Stimulated activated CD4-positive, alpha-beta T cell treated with anti-CD3 and anti-CD28 coated beads, TNF-alpha, amount 100 ng/mL, for 24 hours (primary cell): ENCODE data around the gene PTPRH.
"Not testable (repeated sequence)": the region's sequence is repeated elsewhere in the genome, so short reads cannot be mapped to it uniquely, and the experiment has no call there.

Experiments used
- DNase-seq, 3 experiments: peaks; one replicate each; pipeline ENCODE4 v3.0.0-alpha.2; 2020; ENCODE audit warnings: low read depth in 3 of 3

The PTPRH gene

DNA sequence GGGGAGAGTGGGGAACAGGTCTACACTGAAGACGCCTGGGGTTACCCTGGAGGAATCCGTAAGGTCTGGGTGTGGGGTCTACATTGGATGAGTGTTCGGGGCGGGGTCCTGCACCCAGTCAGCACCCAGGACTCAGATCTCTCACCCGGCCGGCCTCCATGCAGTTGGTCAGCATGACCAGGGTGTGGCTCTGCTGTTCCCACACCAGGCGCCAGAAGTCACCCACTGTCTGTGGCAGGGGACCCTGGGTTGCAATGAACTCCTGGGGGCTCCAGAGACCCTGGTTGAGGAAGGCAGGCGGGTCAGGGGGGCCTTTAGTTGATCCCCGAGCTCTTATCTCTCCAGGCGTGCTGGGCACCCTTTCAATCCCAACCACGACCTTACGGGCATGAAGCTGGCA lies 23.2 kb downstream of the PTPRH start:
- DNase-seq: no peak

DNA sequence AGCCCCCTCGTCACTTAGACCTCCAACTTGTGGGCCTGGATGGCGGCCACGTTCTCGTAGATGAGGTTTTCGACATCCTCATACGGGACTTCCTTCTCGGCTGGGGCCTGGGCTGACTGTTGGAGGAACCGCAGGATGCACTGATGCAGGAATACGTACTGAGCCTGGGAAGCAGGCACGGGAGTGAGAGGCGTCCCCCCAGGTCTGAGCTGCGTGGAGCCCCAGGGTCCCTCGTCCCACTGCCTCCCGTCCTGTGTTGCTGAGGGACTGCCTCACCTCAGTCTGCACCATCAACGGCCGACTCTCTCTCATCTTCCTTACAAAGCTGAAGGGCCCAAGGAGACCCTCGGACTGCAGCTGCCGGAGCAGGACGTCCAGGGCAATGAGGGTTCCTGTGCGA lies 27.6 kb downstream of the PTPRH start:
- no peak for DNase-seq

DNA sequence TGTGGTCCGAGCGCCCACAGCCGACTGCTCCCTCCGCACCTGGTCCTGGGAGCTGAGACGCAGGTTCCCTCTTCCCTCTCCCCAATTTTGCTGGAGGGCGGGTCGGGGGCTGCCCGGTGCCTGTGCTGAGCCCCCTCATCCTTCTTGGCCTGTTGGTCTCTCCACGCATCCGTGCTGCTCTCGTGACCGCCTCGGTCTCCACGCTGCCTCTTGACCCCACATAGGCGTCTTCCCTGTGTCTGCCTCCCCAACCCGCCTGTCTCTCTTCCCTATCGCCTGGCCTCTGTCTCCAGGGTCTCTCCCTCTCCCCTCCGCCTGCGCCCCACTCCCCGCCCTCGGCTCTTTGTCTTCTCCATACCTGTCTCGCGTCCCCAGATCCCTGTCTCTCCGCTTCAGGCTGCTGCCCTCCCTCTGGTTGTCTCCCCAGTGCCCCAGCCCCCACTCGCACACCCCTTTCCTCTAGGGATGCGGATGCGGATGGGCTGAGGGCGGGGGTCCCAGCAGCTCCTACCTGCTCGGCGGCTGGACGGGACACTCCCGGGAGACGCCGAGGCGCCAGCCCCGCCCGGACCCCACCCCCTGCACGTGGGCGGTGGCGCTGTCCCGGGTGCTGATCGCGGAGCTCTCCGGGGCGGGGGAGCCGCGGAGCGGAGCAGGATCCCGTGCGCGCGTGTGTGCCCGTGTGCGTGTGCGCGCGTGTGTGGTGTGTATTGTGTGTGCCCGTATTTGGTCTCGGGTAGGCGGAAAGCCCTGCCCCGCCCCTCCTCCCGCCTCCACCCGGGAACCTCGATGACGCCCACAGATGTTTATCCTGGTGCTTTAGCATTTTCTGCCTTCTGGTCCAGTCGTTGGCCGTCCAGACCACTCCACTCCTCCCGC lies 29.5 kb downstream of the PTPRH start, which contains the start of gene SYT5:
TSS of gene SYT5 (minus strand) at position 684 of the 879 bp plus-strand sequence. CDS start 1,248 bp downstream, outside the sequence.
- peak; percentile 34 to 57 (median 36) for DNase-seq

DNA sequence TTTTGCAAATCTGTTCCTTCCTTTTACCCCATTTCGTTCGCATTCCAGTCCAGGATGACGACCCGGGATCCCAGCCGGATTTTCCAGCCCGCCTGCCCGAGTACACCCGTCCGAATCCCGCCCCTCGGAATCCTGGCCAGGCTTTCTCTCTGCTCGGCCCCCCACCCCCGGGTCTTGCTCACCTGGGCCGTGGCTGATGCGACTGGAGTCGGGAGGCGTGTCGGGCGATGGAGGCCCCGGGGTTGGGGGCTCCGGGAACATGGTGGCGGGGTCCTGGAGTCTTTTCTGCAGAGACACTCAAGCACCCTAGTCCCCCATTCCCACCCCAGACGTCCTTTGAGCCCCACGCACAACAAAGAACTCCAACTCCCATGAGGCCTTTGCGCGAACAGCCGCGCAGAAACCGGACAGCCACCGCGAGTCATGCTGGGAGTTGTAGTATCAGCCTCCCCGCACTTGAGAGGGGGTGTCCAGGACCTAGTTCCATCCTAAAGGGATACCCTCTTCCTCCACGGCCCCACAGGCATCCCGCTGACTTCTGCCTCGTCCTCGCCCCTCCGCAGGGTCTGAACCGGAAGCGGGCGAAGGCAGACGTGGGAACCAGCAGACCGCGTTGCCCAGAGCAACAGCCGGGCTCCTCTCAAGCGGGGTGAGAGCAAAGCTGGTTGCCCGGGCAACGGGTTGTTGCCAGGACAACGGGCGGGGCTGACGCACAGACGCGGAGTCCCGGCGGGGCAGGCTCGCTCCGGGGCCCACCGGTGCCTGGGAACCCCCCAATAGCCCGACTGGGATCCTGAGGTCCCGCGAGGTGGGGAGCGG lies 30.3 kb downstream of the PTPRH start:
- peak; percentile 76 to 86 (median 81) for DNase-seq

DNA sequence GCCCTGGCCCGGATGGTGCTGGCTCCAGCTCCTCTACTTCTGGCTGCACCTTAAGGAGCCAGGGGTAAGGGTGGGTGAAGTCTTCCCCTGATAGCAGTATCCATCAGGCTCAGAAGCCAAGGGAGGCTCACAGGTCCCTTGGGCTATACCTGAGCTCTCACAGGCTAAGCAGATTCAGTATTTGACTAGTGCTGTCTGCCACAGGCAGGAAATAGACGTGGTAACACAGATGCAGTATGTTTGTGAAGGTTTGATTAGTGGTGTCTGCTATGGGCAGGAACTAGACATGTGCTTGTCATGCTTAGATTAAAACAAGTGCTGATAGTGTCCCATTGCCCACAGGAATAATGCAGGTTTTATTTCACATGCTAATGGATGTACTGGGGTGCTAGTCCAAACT lies 33.2 kb downstream of the PTPRH start:
- DNase-seq: no peak

DNA sequence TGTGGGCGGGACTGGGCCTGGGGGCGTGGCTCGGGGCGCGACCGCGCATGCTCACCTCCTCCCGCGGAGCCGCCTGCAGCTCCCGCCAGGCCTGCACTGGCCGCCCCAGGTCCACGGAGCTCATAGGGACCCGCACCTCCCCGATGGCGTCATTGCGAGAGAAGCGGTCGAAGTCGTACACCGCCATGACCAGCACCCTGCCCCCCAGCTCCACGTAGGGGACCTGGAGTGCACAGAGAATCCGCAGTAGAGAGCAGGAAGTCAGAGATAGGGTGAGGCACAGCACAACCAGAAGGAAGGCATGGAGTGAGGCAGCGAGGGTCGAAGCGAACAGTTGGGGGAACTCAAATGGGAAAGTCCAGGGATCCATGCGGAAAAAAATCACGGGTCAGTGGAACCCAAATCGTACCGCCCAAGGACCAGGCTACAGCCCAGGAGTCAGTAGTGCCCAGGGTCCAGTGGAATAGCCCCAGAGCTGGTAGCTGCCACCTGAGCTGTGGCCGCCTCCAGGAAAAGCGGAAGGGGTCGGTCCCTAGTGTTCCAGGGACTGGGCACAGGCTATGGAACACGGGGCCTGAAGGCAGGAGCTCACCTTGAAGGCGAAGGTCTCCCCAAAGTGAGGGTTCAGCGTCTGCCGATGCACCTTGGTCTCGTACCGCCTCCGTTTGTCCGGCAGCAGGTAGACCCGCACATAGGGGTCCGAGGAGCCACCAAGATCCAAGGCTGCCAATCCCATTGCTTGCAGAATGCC lies 34.0 kb downstream of the PTPRH start:
- DNase-seq: no peak

DNA sequence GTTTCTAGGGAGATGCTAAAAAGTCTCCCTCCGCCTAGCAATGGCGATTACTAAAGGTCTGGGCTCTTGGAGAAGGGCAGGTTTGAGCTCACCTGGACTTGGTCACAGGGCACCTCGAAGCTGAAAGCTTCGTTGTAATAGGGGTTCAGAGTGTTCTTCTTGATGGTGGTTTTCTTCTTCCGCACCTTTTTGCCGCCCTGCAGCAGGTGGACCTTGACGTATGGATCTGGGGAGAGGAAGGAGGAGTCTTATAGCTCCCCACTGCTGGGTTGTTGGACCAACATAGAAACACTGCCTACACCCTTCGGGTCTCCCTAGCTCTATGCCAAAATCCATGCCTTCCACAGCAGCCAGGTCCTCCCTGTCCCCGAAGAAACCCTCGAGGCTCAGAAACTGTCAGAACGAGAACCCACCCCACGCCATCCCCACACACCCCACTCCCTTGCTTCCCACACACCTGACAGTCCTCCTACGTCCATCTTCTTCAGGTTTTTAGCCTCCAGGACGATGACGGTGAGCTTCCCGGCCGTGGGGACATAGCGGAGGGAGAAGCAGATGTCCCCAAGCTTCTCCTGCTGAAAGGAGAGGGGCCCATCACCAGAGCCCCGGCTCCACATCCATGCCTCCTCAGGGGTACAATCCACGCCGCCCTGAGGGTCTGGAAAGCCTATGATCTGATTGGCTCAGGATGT lies 34.7 kb downstream of the PTPRH start:
- DNase-seq: no peak

DNA sequence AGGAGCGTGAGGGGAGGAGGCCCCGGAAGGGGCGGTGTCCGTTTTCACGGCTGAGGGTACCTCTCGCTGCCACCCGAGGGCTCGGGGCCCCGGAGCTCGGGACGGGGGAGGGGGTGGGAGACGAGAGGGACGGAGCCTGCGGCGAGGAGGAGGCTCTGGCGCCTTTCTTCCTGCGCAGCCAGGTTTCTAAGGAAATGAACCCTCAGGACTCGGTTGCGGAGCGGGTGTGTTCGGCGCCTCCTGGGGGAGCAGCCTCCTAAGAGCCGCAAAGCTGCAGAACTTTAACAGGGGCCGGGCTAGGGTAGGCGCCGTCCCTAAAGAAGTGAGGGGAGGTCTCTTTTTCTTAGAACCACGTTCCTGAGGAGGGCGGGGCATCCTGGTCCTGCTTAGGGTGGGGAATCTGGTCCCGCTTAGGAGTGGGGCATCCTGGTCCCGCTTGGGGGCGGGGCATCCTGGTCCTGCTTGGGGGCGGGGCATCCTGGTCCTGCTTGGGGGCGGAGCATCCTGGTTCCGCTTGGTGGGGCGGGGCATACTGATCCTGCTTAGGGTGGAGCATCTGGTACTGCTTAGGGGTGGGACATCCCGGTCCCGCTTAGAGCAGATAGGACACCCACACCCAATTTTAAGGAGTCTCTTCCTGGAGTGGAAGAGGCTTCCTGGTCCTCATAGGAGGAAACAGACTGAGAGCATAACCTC lies 35.4 kb downstream of the PTPRH start:
- peak in 1 of 3 experiments; percentile 57 for DNase-seq

DNA sequence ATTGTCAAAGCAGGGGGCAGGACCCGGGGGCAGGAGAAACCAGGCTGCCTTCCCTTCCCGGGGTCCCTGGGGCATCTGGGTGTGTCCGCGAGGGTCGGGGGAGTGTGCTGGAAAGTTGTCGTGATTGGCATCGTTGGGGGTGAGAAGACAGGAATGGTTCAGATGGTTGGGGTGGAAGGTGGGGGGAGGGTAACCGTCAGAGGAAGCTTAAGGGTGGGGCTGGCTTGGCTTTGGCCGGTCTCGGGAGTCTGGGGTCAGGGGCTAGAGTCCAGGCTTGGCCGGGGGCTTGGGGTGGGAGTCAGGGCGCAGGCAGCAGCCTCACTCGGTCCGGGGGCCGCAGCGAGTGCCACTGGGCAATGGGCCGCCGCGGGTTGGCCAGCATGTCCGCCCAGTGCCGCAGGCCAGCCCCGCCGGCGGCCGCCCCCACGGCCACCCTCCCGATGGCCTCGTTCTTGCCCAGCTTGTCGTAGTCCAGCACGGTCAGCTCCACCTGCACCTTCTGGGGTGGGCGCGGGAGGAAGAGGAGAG lies 36.1 kb downstream of the PTPRH start:
- DNase-seq: no peak

DNA sequence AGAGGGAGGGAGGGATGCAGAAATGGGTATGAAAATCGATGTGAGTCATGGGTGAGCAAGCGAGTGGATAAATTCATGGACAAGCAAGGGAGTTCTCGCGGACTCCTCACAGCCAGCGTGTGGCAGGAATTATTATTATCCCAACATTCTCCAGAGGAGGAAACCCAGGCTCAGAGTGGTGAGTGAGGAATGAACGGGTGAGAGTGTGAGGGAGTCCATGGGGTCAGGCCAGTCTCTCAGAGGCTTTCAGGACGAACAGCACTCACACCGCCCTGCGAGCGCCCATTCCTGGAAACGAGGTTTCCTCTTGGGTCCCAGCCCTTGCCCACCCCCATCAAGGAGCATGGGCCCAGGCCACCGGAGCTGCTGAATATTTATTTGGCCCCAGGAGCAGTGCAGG lies 36.6 kb downstream of the PTPRH start:
- no peak for DNase-seq

DNA sequence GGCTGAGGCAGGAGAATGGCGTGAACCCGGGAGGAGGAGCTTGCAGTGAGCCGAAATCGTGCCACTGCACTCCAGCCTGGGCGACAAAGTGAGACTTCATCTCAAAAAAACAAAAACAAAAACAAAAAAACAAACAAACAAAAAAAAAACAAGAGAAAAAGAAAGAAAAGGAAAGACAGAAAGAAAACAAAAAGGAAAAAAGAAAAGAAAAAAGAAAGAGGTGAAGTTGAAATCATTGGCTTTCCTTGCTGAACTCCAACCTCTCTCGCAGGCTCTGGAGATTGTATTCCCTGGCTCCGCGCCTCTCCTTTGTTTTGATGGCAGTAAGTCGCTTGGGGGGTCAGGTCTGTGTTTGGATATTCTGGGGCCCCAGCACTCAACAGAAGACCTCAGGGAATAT lies 37.0 kb downstream of the PTPRH start:
- DNase-seq: not testable (repeated sequence)

DNA sequence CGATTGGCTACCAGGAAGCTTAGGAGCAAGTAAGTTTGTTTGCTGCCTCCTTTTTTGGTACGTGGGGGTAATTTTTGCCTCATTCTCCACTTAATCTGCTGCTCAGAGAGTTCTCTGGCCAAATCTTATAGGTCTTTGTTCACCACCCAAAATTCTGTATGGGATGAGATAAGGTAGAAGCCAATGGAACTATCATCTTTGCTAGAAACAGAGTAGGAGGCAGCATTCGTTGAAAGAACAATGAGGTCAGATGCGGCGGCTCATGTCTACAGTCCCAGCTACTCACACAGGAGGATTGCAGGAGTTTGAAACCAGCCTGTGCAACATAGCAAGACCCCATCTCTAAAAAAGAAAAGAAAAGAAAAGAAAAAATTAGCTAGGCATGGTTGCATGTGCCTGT lies 37.9 kb downstream of the PTPRH start:
- no peak for DNase-seq

DNA sequence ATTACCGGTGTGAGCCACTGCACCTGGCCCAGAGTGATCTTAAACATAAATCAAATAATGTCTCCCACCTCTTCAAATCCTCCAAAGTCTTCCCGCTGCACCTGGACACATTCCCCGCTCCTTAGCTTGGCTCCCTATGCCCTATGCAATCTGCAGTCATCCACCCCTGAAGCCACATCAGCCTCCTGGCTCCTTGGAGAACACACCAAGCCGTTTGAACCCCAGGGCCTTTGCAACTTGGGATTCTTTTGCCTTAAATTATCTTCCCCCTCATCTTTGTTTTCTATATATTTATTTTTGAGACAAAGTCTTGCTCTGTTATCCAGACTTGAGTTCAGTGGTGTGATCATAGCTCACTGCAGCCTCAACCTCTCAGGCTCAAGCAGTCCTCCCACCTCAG lies 40.2 kb downstream of the PTPRH start:
- DNase-seq: no peak

DNA sequence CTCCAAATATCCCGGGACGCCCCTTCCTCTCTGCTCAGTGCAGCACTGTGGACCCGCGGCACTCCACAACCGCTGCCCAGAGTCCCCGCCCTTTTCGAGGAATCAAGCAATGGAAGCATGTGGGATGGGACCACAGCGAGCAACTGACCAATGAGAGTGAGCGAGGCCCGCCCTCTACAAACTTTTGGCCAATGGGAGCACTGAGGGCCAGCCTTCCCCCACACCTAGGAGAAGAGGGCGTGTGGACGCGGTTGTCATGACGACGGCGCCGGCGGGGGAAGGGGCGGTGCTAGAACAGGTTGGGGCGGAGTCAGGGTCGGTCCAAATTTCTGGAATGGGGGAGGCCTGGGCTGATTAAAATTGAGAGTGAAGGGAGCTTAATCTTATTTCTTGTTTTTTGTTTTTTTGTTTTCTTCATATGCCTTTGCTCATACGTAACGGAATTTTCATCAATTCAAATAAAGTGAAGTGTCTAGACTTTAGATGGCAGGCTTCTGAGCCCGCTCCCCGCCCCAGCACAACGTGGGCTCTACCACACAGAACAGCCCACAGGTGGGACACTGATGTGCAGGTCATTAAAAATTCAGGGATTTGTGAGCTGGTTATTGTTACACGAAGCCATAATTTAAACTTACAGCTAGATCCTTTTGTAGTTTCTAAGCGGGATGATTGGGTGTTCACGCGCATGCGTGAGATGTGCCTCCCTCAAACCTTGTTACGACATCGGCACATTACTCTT lies 42.6 kb downstream of the PTPRH start, which contains the start of gene DNAAF3:
TSS of gene DNAAF3 (minus strand) at position 84 of the 739 bp plus-strand sequence. CDS start 200 bp downstream, outside the sequence.
- DNase-seq: peak; percentile 40 to 83 (median 54)

DNA sequence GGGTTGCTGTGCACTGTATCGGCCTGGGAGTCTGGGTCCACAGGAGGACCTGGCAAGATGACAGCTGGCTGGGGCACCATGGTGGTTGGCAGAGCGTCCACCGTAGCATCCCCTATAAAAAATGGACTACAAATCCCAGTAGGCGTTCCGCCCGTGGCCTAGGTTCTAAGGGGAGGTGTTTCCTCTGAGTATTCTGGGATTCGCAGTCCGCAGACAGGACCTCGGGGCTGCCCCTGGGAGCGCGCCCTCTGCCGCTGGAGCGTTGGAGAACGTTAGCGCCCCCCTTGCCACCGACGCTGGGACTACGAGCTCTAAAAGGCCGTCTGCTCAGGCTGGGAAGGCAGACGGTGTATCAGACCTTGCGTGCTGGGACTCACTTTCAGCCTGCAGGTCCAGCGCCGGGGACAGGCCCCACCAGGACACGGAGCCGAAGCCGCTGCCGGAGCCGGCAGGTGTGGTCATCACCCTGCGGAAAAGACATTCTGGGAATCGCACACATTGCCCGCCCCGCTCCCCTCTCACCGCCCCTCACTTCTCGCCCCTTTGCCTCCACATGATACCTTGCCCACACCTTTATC lies 43.3 kb downstream of the PTPRH start:
- DNase-seq: peak in 1 of 3 experiments; percentile 59

DNA sequence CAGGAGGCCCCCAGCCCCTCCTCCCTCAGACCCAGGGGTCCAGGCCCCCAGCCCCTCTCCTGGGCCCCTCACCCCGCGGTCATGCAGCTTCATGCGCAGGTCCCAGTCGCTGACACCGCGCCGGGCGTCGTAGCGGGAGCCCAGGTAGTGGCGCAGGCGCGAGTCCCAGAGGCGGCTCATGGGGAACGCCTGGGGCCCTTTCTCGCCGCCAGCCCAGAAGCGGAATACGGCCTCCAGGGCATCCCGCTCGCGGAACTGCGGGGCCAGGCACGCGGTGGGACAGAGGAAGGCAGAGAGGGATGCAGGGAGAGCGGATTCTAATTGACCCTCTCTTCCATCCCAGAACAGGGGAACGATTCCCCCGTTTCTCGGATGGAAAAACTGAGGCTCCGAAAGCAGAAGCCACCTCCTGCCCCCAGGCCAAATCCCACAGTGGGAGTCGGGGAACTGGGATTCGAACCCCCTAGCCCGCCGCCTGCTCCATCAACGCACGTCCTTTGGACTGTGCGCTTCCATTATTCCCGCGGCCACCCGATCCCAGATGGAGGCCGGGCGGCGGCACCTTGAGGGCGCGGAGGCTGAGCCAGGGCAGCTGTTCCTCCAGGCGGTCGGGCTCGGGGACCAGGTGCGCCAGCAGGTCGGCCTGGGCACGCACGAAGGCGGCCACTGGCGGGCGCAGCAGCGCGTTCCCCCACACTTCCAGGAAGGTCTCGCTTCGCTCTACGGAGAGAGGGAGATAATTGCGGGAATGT lies 47.6 kb downstream of the PTPRH start:
- DNase-seq: no peak

DNA sequence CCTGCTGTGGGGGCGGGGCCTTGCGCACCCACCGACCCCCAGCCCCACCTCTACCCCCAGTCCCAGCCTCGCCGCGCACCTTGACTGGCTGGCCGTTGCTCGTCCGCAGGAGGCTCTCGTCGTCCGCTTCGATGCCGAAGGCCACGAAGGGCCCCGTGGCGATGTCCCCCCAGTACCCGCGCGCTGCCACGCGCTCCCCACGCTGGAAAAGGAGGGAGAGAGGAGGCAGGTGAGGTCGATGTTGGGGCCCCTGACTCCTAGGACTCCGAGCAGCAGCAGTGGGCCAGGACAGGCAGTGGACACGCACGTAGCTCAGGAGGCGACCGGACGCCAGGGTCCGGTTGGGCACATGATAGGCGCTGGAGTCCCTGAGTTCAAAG lies 48.3 kb downstream of the PTPRH start:
- DNase-seq: no peak
